ENCODE data around the gene IL4R.

GRCh38 chr16:27314986-27315332 lies 1.2 kb downstream of the IL4R start:
- no peak for TF ChIP-seq EZH2 (IDR thresholded peaks at IDR 0.05; ENCODE audit: low read length, unreplicated experiment)
- TF ChIP-seq EZH2phosphoT487 (IDR thresholded peaks at IDR 0.05; ENCODE audit: borderline replicate concordance, low read length) = no peak

All from PC-3 (cell line).